ENCODE measurements around the gene SH3TC1. TPM values are rescaled to one million over a fixed set of nuclear protein-coding genes. Genes with fewer than 3 reads are reported as not detected.

Gene SH3TC1
- polyA plus RNA-seq, 3 donors = 36.9 to 85.7 (median 41.9) TPM

GRCh38 chr4:8177956-8178355 lies 21.1 kb upstream of the SH3TC1 start:
- H3K79me2 ChIP-seq (ENCODE audit: insufficient read depth, low read length) = no peaks in the 10 kb centered on the region
- intact Hi-C loops (cut with micrococcal nuclease) = loop anchor here in 1 of 2 donors (5.0 kb wide), 2 partner anchors 44 to 64 kb away; no protein-coding TSS in a partner anchor
- H3K4me3 Mint-ChIP-seq = no peak overlapping the region
- no peak overlapping the region for H3K4me2 ChIP-seq (replicated peaks; ENCODE audit: extremely low read depth, low read length, poor library complexity, severe bottlenecking)
- no peak overlapping the region for H3K9ac ChIP-seq (ENCODE audit: insufficient read depth, low read length, poor library complexity, severe bottlenecking)
- 100% methylated on average over 9 of the region's 11 CpGs for WGBS (ENCODE audit: insufficient coverage)
- H3K4me1 Mint-ChIP-seq = peaks cover 4% of the 10 kb centered on the region
- H3K27ac ChIP-seq (ENCODE audit: low read depth in 1 of 2, low read length in 2 of 2) = no peak overlapping the region
- H3K9me3 ChIP-seq (replicated peaks in 1 of 2; ENCODE audit: control insufficient read depth in 1 of 2, insufficient read depth in 1 of 2, low read length in 2 of 2) = no peaks in the 10 kb centered on the region
- no peaks in the 10 kb centered on the region for H3K36me3 Mint-ChIP-seq
- H3K27me3 Mint-ChIP-seq (ENCODE audit: low read depth in 3 of 3) = peaks cover 1 to 6% (median 2%) of the 10 kb centered on the region in 3 donors
- peak overlapping the region in 1 of 7 donors; percentile 40 for H3K27ac Mint-ChIP-seq
- H4K20me1 ChIP-seq (ENCODE audit: insufficient read depth, low read length) = no peaks in the 10 kb centered on the region
- H2AFZ ChIP-seq (ENCODE audit: insufficient read depth, low read depth, low read length, poor library complexity, severe bottlenecking) = no peak overlapping the region
- H3K4me3 ChIP-seq (replicated peaks in 1 of 3; ENCODE audit: low read depth in 2 of 3, low read length in 3 of 3) = no peak overlapping the region
- no peaks in the 10 kb centered on the region for H3K27me3 ChIP-seq (ENCODE audit: control insufficient read depth in 2 of 2, insufficient read depth in 2 of 2, low read length in 2 of 2)
- no peak for DNase-seq
- no peaks in the 10 kb centered on the region for H3K36me3 ChIP-seq (replicated peaks in 1 of 2; ENCODE audit: control insufficient read depth in 1 of 2, insufficient read depth in 2 of 2, low read length in 2 of 2)
- TF ChIP-seq CTCF (IDR thresholded peaks at IDR 0.05) = no peak
- H3K4me1 ChIP-seq (ENCODE audit: control insufficient read depth in 1 of 2, insufficient read depth in 2 of 2, low read length in 2 of 2) = no peaks in the 10 kb centered on the region
- H3K9me3 Mint-ChIP-seq = no peaks in the 10 kb centered on the region

- 94% methylated on average over 8 of the region's 10 CpGs for WGBS (ENCODE audit: insufficient coverage)
- no peaks in the 10 kb centered on the region for H3K4me1 ChIP-seq (ENCODE audit: control insufficient read depth in 1 of 2, insufficient read depth in 2 of 2, low read length in 2 of 2)
These were observed 20.0 kb upstream of the SH3TC1 start for GRCh38 chr4:8179074-8179473.

More at GRCh38 chr4:8179074-8179473, 20.0 kb upstream of the SH3TC1 start:
- no peak overlapping the region for H3K27ac Mint-ChIP-seq
- H3K27me3 ChIP-seq (ENCODE audit: control insufficient read depth in 2 of 2, insufficient read depth in 2 of 2, low read length in 2 of 2) = no peaks in the 10 kb centered on the region
- no peaks in the 10 kb centered on the region for H4K20me1 ChIP-seq (ENCODE audit: insufficient read depth, low read length)
- no peaks in the 10 kb centered on the region for H3K9me3 ChIP-seq (replicated peaks in 1 of 2; ENCODE audit: control insufficient read depth in 1 of 2, insufficient read depth in 1 of 2, low read length in 2 of 2)
- H3K36me3 Mint-ChIP-seq = no peaks in the 10 kb centered on the region
- peaks cover 4% of the 10 kb centered on the region for H3K4me1 Mint-ChIP-seq
- H3K9me3 Mint-ChIP-seq = no peaks in the 10 kb centered on the region
- DNase-seq = no peak
- H3K27me3 Mint-ChIP-seq (ENCODE audit: low read depth in 3 of 3) = peaks cover 0 to 6% (median 1%) of the 10 kb centered on the region in 3 donors
- TF ChIP-seq CTCF (IDR thresholded peaks at IDR 0.05) = no peak
- H2AFZ ChIP-seq (ENCODE audit: insufficient read depth, low read depth, low read length, poor library complexity, severe bottlenecking) = no peak overlapping the region
- no peak overlapping the region for H3K9ac ChIP-seq (ENCODE audit: insufficient read depth, low read length, poor library complexity, severe bottlenecking)
- intact Hi-C loops (cut with micrococcal nuclease) = loop anchor here in 1 of 2 donors (5.0 kb wide), 2 partner anchors 43 to 63 kb away; no protein-coding TSS in a partner anchor
- H3K27ac ChIP-seq (ENCODE audit: low read depth in 1 of 2, low read length in 2 of 2) = no peak overlapping the region
- H3K79me2 ChIP-seq (ENCODE audit: insufficient read depth, low read length) = no peaks in the 10 kb centered on the region
- H3K4me3 ChIP-seq (replicated peaks in 1 of 3; ENCODE audit: low read depth in 2 of 3, low read length in 3 of 3) = no peak overlapping the region
- no peak overlapping the region for H3K4me2 ChIP-seq (replicated peaks; ENCODE audit: extremely low read depth, low read length, poor library complexity, severe bottlenecking)
- no peaks in the 10 kb centered on the region for H3K36me3 ChIP-seq (replicated peaks in 1 of 2; ENCODE audit: control insufficient read depth in 1 of 2, insufficient read depth in 2 of 2, low read length in 2 of 2)
- no peak overlapping the region for H3K4me3 Mint-ChIP-seq

Measured in CD14-positive monocyte (primary cell).